Testis (tissue), 2 donors: ENCODE measurements around the gene CA9.

ENCODE experiments used
- CTCF ChIP-seq, 3 experiments: fragments of 450-650 bp in 2 of 3; fragments of 200-600 bp in 1 of 3; sonication (generic) in 1 of 3; IDR thresholded peaks; one replicate each; pipeline ENCODE4 v1.5.1; 2016 to 2019; ENCODE audit warnings: antibody characterized with exemption in 3 of 3, mild to moderate bottlenecking in 2 of 3, moderate library complexity in 1 of 3
- POLR2A ChIP-seq: fragments of 450-650 bp; IDR thresholded peaks from one replicate; pipeline ENCODE4 v1.6.1; 2017; ENCODE audit warnings: antibody characterized with exemption, mild to moderate bottlenecking, moderate library complexity

- TF ChIP-seq CTCF (IDR thresholded peaks at IDR 0.05): no peak
- TF ChIP-seq POLR2A: no peak
Observed at GRCh38 chr9:35714579-35715252, 41.0 kb downstream of the CA9 start.
